ENCODE results near the gene QSOX1.

Gene QSOX1

GRCh38 chr1:180237869-180238476 is 83.3 kb downstream of the QSOX1 start:
- H3K4me1 ChIP-seq (ENCODE audit: control insufficient read depth, insufficient read depth, low read length), result peaks cover 66% of the 10 kb centered on the region
- H3K36me3 ChIP-seq (ENCODE audit: control insufficient read depth, insufficient read depth, low read length), result no peaks in the 10 kb centered on the region
- peaks cover 88% of the 10 kb centered on the region for H3K27me3 ChIP-seq (ENCODE audit: control insufficient read depth, insufficient read depth, low read length)
- no peak overlapping the region for H3K27ac ChIP-seq (ENCODE audit: low read depth, low read length)
- no peaks in the 10 kb centered on the region for H3K9me3 ChIP-seq (ENCODE audit: control insufficient read depth, insufficient read depth, low read depth, low read length)
- H3K9ac ChIP-seq (ENCODE audit: low read length), result no peak overlapping the region
- no peak overlapping the region for H3K4me3 ChIP-seq (ENCODE audit: low read depth, low read length)

- H3K4me1 ChIP-seq (ENCODE audit: control insufficient read depth, insufficient read depth, low read length), result peaks cover 59% of the 10 kb centered on the region
- no peak overlapping the region for H3K4me3 ChIP-seq (ENCODE audit: low read depth, low read length)
- H3K36me3 ChIP-seq (ENCODE audit: control insufficient read depth, insufficient read depth, low read length), result no peaks in the 10 kb centered on the region
- no peak overlapping the region for H3K9ac ChIP-seq (ENCODE audit: low read length)
- no peaks in the 10 kb centered on the region for H3K9me3 ChIP-seq (ENCODE audit: control insufficient read depth, insufficient read depth, low read depth, low read length)
- H3K27ac ChIP-seq (ENCODE audit: low read depth, low read length), result no peak overlapping the region
- peaks cover 81% of the 10 kb centered on the region for H3K27me3 ChIP-seq (ENCODE audit: control insufficient read depth, insufficient read depth, low read length)
Measured at GRCh38 chr1:180238675-180239074, 84.0 kb downstream of the QSOX1 start.

DNA sequence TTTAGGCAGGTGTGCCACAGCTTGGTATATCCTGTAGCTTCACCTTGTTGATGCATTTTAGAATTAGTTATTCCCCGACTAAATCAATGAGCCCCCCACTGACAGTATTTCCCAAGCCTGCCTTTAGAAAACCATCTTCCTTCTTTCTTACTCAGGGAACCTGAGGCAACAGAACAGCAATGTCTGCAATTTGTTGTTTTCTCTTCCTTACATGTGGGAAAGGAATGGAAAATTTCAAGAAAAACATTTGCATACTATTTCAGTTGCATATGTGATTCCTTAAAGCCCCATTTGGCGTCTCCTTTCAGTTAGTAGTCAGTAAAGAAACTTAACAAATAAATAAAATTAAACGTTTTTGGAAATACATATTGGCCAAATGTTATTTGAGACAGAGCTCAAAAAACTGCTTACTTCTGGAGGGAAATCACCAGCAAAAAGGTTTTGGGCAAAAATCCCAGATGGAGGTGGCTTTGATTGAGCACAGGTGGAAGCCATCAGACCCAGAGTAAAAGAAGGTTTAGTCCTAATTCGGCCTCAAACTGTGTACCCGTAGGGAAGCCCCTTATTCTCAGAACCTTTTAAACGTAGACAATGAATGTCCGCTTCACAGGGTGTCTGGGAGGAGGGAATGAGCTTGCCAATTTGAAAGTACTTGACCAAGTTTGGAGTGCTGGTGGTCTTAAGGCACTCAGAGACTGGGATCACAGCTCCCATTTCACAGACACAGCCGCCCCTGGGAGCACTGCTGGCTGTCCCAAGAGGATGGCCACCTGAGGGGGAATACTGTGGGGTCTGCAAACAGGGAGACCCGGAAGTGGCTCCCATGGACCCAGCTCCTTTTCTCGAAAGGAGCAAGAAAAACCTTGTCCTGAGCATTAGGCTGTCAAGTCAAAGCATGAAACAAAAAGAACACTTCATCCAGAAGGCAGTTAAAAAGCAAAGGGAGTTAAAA is 84.8 kb downstream of the QSOX1 start:
- H3K27me3 ChIP-seq (ENCODE audit: control insufficient read depth, insufficient read depth, low read length), result peaks cover 73% of the 10 kb centered on the region
- H3K4me3 ChIP-seq (ENCODE audit: low read depth, low read length), result no peak overlapping the region
- H3K9ac ChIP-seq (ENCODE audit: low read length), result no peak overlapping the region
- H3K27ac ChIP-seq (ENCODE audit: low read depth, low read length), result no peak overlapping the region
- H3K36me3 ChIP-seq (ENCODE audit: control insufficient read depth, insufficient read depth, low read length), result no peaks in the 10 kb centered on the region
- no peaks in the 10 kb centered on the region for H3K9me3 ChIP-seq (ENCODE audit: control insufficient read depth, insufficient read depth, low read depth, low read length)
- H3K4me1 ChIP-seq (ENCODE audit: control insufficient read depth, insufficient read depth, low read length), result peaks cover 54% of the 10 kb centered on the region

DNA sequence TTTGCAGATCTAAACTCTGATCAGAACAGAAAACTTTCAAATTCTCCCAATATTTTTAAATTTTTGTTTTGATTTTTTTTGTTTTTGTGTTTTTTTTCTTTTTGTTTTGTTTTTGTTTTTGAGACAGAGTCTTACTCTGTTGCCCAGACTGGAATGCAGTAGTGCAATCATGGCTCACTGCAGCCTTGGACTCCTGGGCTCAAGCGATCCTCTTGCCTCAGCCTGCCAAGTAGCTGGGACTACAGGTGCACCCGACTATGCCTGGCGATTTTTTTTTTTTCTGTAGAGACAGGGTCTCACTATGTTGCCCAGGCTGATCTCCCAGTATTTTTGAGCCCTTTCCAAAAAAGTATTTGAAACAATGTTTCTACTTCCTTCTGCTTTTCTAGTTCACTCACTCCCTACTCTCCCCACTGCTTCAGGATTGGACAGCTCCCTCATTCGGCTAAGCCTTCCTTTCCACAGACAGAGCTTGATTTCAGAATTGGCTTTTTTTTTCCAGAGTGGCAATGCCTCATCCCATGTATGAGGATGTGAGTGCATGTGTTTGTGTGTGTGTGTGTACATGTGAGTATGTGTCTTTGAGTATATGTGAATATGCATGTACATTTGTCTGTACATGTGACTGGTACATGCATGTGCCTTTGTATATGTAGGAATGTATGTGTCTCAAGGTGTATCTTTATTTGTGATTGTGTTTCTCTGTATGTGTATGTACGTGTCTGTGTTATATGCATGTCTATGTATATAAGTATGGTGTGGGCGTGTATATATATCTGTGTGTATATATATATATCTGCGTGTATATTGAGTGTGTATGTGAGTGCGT is 87.3 kb downstream of the QSOX1 start:
- Histone ChIP-seq H3K27ac (ENCODE audit: low read depth, low read length) (no peak overlapping the region), H3K9ac (ENCODE audit: low read length) (no peak overlapping the region), H3K27me3 (ENCODE audit: control insufficient read depth, insufficient read depth, low read length) (peaks cover 48% of the 10 kb centered on the region), H3K9me3 (ENCODE audit: control insufficient read depth, insufficient read depth, low read depth, low read length) (no peaks in the 10 kb centered on the region), H3K36me3 (ENCODE audit: control insufficient read depth, insufficient read depth, low read length) (no peaks in the 10 kb centered on the region), H3K4me3 (ENCODE audit: low read depth, low read length) (no peak overlapping the region), H3K4me1 (ENCODE audit: control insufficient read depth, insufficient read depth, low read length) (peaks cover 45% of the 10 kb centered on the region)

DNA sequence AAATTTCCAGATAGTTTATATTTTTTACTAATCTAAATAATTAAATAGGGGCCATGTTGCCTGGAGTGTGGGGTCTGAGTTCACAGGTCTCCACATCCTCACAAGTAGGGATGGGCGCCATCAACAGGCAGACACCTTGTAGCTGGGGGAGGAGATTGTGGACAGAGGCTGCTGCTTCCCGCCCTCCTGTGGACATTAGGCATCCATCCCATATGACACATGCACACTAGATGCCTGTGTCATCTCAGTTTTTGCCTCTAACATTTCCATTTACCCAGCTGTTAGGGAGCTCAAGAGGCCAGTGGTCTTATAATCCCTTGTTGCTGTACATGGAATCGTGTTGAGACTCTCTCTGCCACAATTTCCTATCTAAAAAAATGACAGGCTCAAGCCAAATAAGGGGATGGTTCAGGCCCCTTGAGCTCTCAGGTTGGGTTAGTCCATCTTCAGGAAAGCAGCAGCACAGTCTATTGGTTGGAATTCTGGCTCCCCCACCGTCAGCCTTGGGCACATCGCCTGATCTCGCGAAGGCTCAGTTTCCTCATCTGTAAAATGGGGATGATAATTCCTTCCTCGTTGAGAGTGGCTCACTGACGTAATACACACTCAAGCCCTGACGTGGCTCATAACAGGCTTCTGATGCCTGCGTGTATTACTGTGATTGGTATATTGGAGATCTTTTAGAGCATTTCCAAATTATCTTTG is 89.0 kb downstream of the QSOX1 start:
- Histone ChIP-seq H3K27me3 (ENCODE audit: control insufficient read depth, insufficient read depth, low read length) (peaks cover 31% of the 10 kb centered on the region), H3K4me3 (ENCODE audit: low read depth, low read length) (no peak overlapping the region), H3K4me1 (ENCODE audit: control insufficient read depth, insufficient read depth, low read length) (peaks cover 38% of the 10 kb centered on the region)

GRCh38 chr1:180244840-180245239 is 90.2 kb downstream of the QSOX1 start:
- H3K36me3 ChIP-seq (ENCODE audit: control insufficient read depth, insufficient read depth, low read length), result no peaks in the 10 kb centered on the region
- H3K27ac ChIP-seq (ENCODE audit: low read depth, low read length), result no peak overlapping the region
- peaks cover 19% of the 10 kb centered on the region for H3K27me3 ChIP-seq (ENCODE audit: control insufficient read depth, insufficient read depth, low read length)
- H3K4me3 ChIP-seq (ENCODE audit: low read depth, low read length), result no peak overlapping the region
- no peak overlapping the region for H3K9ac ChIP-seq (ENCODE audit: low read length)
- H3K4me1 ChIP-seq (ENCODE audit: control insufficient read depth, insufficient read depth, low read length), result peaks cover 29% of the 10 kb centered on the region
- no peaks in the 10 kb centered on the region for H3K9me3 ChIP-seq (ENCODE audit: control insufficient read depth, insufficient read depth, low read depth, low read length)

More for the DNA sequence above, 89.0 kb downstream of the QSOX1 start:
- Histone ChIP-seq H3K27ac (ENCODE audit: low read depth, low read length) (no peak overlapping the region), H3K36me3 (ENCODE audit: control insufficient read depth, insufficient read depth, low read length) (no peaks in the 10 kb centered on the region), H3K9me3 (ENCODE audit: control insufficient read depth, insufficient read depth, low read depth, low read length) (no peaks in the 10 kb centered on the region), H3K9ac (ENCODE audit: low read length) (no peak overlapping the region)

- Histone ChIP-seq H3K27me3 (ENCODE audit: control insufficient read depth, insufficient read depth, low read length) (peaks cover 4% of the 10 kb centered on the region; the same call in 1 of the 2 replicates), H3K36me3 (ENCODE audit: control insufficient read depth, insufficient read depth, low read length) (no peaks in the 10 kb centered on the region), H3K9ac (ENCODE audit: low read length) (no peak overlapping the region), H3K9me3 (ENCODE audit: control insufficient read depth, insufficient read depth, low read depth, low read length) (no peaks in the 10 kb centered on the region), H3K4me1 (ENCODE audit: control insufficient read depth, insufficient read depth, low read length) (peaks cover 31% of the 10 kb centered on the region), H3K27ac (ENCODE audit: low read depth, low read length) (no peak overlapping the region), H3K4me3 (ENCODE audit: low read depth, low read length) (no peak overlapping the region)
Measured at GRCh38 chr1:180246579-180246978, 91.9 kb downstream of the QSOX1 start.

DNA sequence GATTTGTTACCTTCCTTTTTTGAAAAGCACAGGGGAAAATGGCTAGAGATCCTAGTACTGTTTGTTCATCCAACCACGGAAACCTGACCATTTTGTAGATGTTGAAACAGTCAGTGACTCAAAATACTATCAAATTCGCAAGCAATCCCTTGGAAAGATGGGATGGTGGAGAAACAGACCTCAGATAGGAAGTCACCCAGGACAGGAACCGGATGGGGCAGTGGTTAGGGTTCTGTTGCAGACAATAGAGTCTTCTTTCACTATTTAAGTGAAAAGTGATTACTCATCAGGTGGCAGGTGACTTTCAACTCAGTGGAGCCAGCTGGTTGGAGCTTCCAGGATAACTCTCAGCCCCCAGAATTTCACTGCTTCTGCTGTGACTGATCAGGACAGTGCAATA is 92.4 kb downstream of the QSOX1 start:
- no peak overlapping the region for H3K9ac ChIP-seq (ENCODE audit: low read length)
- no peaks in the 10 kb centered on the region for H3K36me3 ChIP-seq (ENCODE audit: control insufficient read depth, insufficient read depth, low read length)
- H3K27ac ChIP-seq (ENCODE audit: low read depth, low read length), result no peak overlapping the region
- H3K4me3 ChIP-seq (ENCODE audit: low read depth, low read length), result no peak overlapping the region
- no peaks in the 10 kb centered on the region for H3K9me3 ChIP-seq (ENCODE audit: control insufficient read depth, insufficient read depth, low read depth, low read length)
- peaks cover 4% of the 10 kb centered on the region; the same call in 1 of the 2 replicates for H3K27me3 ChIP-seq (ENCODE audit: control insufficient read depth, insufficient read depth, low read length)
- peaks cover 30% of the 10 kb centered on the region for H3K4me1 ChIP-seq (ENCODE audit: control insufficient read depth, insufficient read depth, low read length)

DNA sequence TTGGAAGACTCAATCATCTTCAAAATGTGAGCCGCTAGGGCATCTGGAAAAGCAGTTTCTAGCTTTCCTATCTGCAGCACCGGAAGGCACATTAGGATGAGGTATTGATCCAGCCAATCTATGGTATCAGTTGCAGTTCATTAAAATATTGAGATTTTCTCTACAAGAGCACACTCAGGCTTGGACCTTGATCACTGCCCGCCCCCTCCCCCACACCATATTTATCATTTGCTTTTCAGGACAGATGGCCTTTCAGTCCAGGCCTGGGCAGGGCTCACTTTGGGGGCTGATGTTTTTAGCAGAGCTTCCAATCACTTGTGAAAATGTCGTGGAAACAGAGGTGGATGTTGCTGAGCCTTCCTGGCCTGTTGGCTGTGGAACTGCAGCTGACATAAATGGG is 92.9 kb downstream of the QSOX1 start:
- Histone ChIP-seq H3K4me3 (ENCODE audit: low read depth, low read length) (no peak overlapping the region), H3K4me1 (ENCODE audit: control insufficient read depth, insufficient read depth, low read length) (peaks cover 25% of the 10 kb centered on the region), H3K9me3 (ENCODE audit: control insufficient read depth, insufficient read depth, low read depth, low read length) (no peaks in the 10 kb centered on the region), H3K27me3 (ENCODE audit: control insufficient read depth, insufficient read depth, low read length) (no peaks in the 10 kb centered on the region), H3K27ac (ENCODE audit: low read depth, low read length) (no peak overlapping the region), H3K9ac (ENCODE audit: low read length) (no peak overlapping the region), H3K36me3 (ENCODE audit: control insufficient read depth, insufficient read depth, low read length) (no peaks in the 10 kb centered on the region)

DNA sequence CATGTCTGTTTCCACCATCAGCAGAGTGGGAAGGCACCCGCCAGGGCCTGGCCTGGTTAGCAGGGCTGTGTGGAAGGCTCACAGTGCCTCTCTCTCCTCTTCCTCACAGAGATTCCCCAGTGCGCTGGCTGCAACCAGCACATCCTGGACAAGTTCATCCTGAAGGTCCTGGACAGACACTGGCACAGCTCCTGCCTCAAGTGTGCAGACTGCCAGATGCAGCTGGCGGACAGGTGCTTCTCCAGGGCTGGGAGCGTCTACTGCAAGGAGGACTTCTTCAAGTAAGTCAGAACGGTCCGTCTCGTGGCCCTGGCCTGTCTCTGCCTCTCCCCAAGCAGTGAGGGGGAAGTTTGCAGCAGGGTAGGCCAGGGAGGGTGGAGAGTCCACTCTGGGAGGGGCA is 93.5 kb downstream of the QSOX1 start:
- no peaks in the 10 kb centered on the region for H3K9me3 ChIP-seq (ENCODE audit: control insufficient read depth, insufficient read depth, low read depth, low read length)
- H3K4me3 ChIP-seq (ENCODE audit: low read depth, low read length), result no peak overlapping the region
- H3K27ac ChIP-seq (ENCODE audit: low read depth, low read length), result no peak overlapping the region
- H3K36me3 ChIP-seq (ENCODE audit: control insufficient read depth, insufficient read depth, low read length), result no peaks in the 10 kb centered on the region
- H3K9ac ChIP-seq (ENCODE audit: low read length), result no peak overlapping the region
- H3K4me1 ChIP-seq (ENCODE audit: control insufficient read depth, insufficient read depth, low read length), result peaks cover 23% of the 10 kb centered on the region
- no peaks in the 10 kb centered on the region for H3K27me3 ChIP-seq (ENCODE audit: control insufficient read depth, insufficient read depth, low read length)

Measured in HUES6 (cell line).